AG04450 (cell line): ENCODE results near the gene STAT4. TPM values are rescaled to one million over a fixed set of nuclear protein-coding genes. Genes with fewer than 3 reads are reported as not detected.
A peak's percentile ranks its signal among the peaks of the same experiment; 100 is the strongest.

Source experiments
- CTCF ChIA-PET: fragments of 300-600, 350-600 bp; formaldehyde crosslinking; extraction: SDS; loops from one replicate; lab custom pipeline; 2022; ENCODE audit warnings: antibody characterized with exemption, inconsistent platforms; lab: Charles Lee
- POLR2A ChIA-PET: fragments of 350-600 bp; formaldehyde crosslinking; extraction: SDS; loops from one replicate; lab custom pipeline; 2021; ENCODE audit warnings: antibody characterized with exemption, inconsistent platforms; lab: Yijun Ruan, JAX
- DNase-seq: peaks from one replicate; pipeline ENCODE4 v3.0.0-alpha.2; 2011; ENCODE audit warnings: low read depth, low spot score
- H3K27ac ChIP-seq: one replicate; pipeline ENCODE4 v1.5.1; 2012; ENCODE audit warnings: low read depth, low read length, control low read depth
- H3K27me3 ChIP-seq: one replicate; pipeline ENCODE4 v1.6.0; 2012; ENCODE audit warnings: low read length; ENCODE audit not compliant: control insufficient read depth, insufficient read depth
- H3K4me3 ChIP-seq: 2 replicates; pipeline ENCODE4 v1.5.1; 2011; ENCODE audit warnings: mild to moderate bottlenecking, low read depth, low read length, control low read depth
- H3K9me3 ChIP-seq: 2 replicates; pipeline ENCODE4 v1.5.1; 2012; ENCODE audit warnings: low read length; ENCODE audit not compliant: control insufficient read depth, insufficient read depth
- CTCF ChIP-seq: IDR thresholded peaks from 2 replicates; pipeline ENCODE4 v1.5.1; 2011; ENCODE audit warnings: low read depth, low read length, control low read depth, inconsistent platforms
- polyA plus RNA-seq: library from polyadenylated mRNA; depleted of rRNA; stranded (reverse); fragments of >200 nt; gene quantifications from 2 replicates; pipeline ENCODE4 v1.2.3, GENCODE V29; 2011

The STAT4 gene
- polyA plus RNA-seq, 1 experiment: 1.3 TPM

GRCh38 chr2:191176305-191176704, 25.5 kb upstream of the STAT4 start:
- POLR2A ChIA-PET: no interaction called here
- Histone ChIP-seq H3K27me3 (no peaks in the 10 kb centered on the region), H3K27ac (no peak overlapping the region), H3K4me3 (no peak overlapping the region), H3K9me3 (no peaks in the 10 kb centered on the region)
- CTCF ChIA-PET: interaction anchor here (0.9 kb wide), 1 partner anchor 10 kb away, joined by 3 read pairs; no protein-coding TSS in a partner anchor
- no peak for DNase-seq
- no peak for TF ChIP-seq CTCF

- H3K27me3 ChIP-seq: no peaks in the 10 kb centered on the region
- H3K27ac ChIP-seq: no peak overlapping the region
- TF ChIP-seq CTCF: no peak
- no peak overlapping the region for H3K4me3 ChIP-seq
- H3K9me3 ChIP-seq: no peaks in the 10 kb centered on the region
- CTCF ChIA-PET: interaction anchor here (0.9 to 6.6 kb wide), 4 partner anchors 8 to 327 kb away, joined by 3 to 36 read pairs (median 5); no protein-coding TSS in a partner anchor
- POLR2A ChIA-PET: interaction anchor here (1.2 kb wide), 1 partner anchor 29 kb away, joined by 4 read pairs; no protein-coding TSS in a partner anchor
- DNase-seq: no peak
These were observed 23.6 kb upstream of the STAT4 start for GRCh38 chr2:191174442-191174841.

GRCh38 chr2:191173206-191173605, 22.4 kb upstream of the STAT4 start:
- H3K27ac ChIP-seq: no peak overlapping the region
- H3K27me3 ChIP-seq: no peaks in the 10 kb centered on the region
- TF ChIP-seq CTCF: no peak
- POLR2A ChIA-PET: no interaction called here
- no peak for DNase-seq
- no peaks in the 10 kb centered on the region for H3K9me3 ChIP-seq
- CTCF ChIA-PET: interaction anchor here (1.1 to 6.6 kb wide), 5 partner anchors 18 to 348 kb away, joined by 3 to 36 read pairs (median 18); no protein-coding TSS in a partner anchor
- no peak overlapping the region for H3K4me3 ChIP-seq

- POLR2A ChIA-PET: interaction anchor here (0.7 to 1.1 kb wide), 2 partner anchors 76 to 122 kb away, joined by 3 read pairs; no protein-coding TSS in a partner anchor
- CTCF ChIA-PET: interaction anchor here (1.1 to 6.6 kb wide), 7 partner anchors 16 to 350 kb away, joined by 3 to 36 read pairs (median 13); no protein-coding TSS in a partner anchor
- no peaks in the 10 kb centered on the region for H3K9me3 ChIP-seq
- peak; percentile 81 for DNase-seq
- peak overlapping the region; percentile 81 for H3K27ac ChIP-seq
- TF ChIP-seq CTCF: no peak
- H3K4me3 ChIP-seq: no peak overlapping the region
- H3K27me3 ChIP-seq: no peaks in the 10 kb centered on the region
These were observed 21.0 kb upstream of the STAT4 start for GRCh38 chr2:191171708-191172355.

- no peak for DNase-seq
- TF ChIP-seq CTCF: no peak
- Histone ChIP-seq H3K27me3 (no peaks in the 10 kb centered on the region), H3K4me3 (no peak overlapping the region), H3K9me3 (no peaks in the 10 kb centered on the region), H3K27ac (peak overlapping the region; percentile 81)
- POLR2A ChIA-PET: interaction anchor here (1.1 kb wide), 1 partner anchor 77 kb away, joined by 3 read pairs; no protein-coding TSS in a partner anchor
- CTCF ChIA-PET: interaction anchor here (0.6 to 6.6 kb wide), 8 partner anchors 16 to 366 kb away, joined by 3 to 36 read pairs (median 8); no protein-coding TSS in a partner anchor
These were observed 20.5 kb upstream of the STAT4 start for GRCh38 chr2:191171286-191171685.
